AG04449 (cell line): Measurements from ENCODE around the gene C16orf92.
"Not testable (repeated sequence)": the region's sequence is repeated elsewhere in the genome, so short reads cannot be mapped to it uniquely, and the experiment has no call there.

Source experiments
- CTCF ChIA-PET: fragments of 350-600 bp; formaldehyde crosslinking; extraction: SDS; loops from one replicate; lab custom pipeline; 2021; ENCODE audit warnings: antibody characterized with exemption; lab: Yijun Ruan, JAX
- POLR2A ChIA-PET: fragments of 400-600, 350-600 bp; formaldehyde crosslinking; extraction: SDS; loops from one replicate; lab custom pipeline; 2020; ENCODE audit warnings: antibody characterized with exemption, inconsistent platforms; lab: Yijun Ruan, JAX
- DNase-seq: peaks from one replicate; pipeline ENCODE4 v3.0.0-alpha.2; 2010; ENCODE audit warnings: low read depth, low spot score
- H3K4me3 ChIP-seq: 2 replicates; pipeline ENCODE4 v1.5.1; 2011; ENCODE audit warnings: low read depth, mild to moderate bottlenecking, control low read depth, low read length
- CTCF ChIP-seq: IDR thresholded peaks from one replicate; pipeline ENCODE4 v1.5.1; 2011; ENCODE audit warnings: mild to moderate bottlenecking, moderate library complexity, low read length, control low read depth, inconsistent platforms; ENCODE audit not compliant: insufficient read depth; ENCODE audit errors: missing control alignments

Gene C16orf92

GRCh38 chr16:30031477-30031918 is 8.5 kb downstream of the C16orf92 start:
- DNase-seq, result no peak
- H3K4me3 ChIP-seq, result no peak overlapping the region
- POLR2A ChIA-PET, result no interaction called here
- no peak for TF ChIP-seq CTCF
- CTCF ChIA-PET, result interaction anchor here (0.7 to 4.2 kb wide), 38 partner anchors 8 to 381 kb away, joined by 3 to 41 read pairs (median 6); partner anchors contain the start of genes ASPHD1, C16orf92, HIRIP3 and KIF22

- CTCF ChIA-PET, result interaction anchor here (0.7 to 4.2 kb wide), 43 partner anchors 7 to 380 kb away, joined by 3 to 41 read pairs (median 5); partner anchors contain the start of genes ASPHD1, C16orf92, HIRIP3 and KIF22
- POLR2A ChIA-PET, result no interaction called here
- no peak overlapping the region for H3K4me3 ChIP-seq
- peak; percentile 77 for TF ChIP-seq CTCF
- no peak for DNase-seq
Observed at GRCh38 chr16:30032083-30032819, 9.3 kb downstream of the C16orf92 start.

- no peak for TF ChIP-seq CTCF
- POLR2A ChIA-PET, result no interaction called here
- DNase-seq, result no peak
- H3K4me3 ChIP-seq, result no peak overlapping the region
- CTCF ChIA-PET, result interaction anchor here (1.0 to 4.2 kb wide), 18 partner anchors 8 to 349 kb away, joined by 3 to 41 read pairs (median 8); partner anchors contain the start of genes ASPHD1, C16orf92, MVP and PRRT2
Observed at GRCh38 chr16:30033270-30033669, 10.3 kb downstream of the C16orf92 start.

- ChIA-PET POLR2A (no interaction called here), CTCF (interaction anchor here (0.6 to 2.6 kb wide), 7 partner anchors 8 to 52 kb away, joined by 3 to 10 read pairs (median 4); partner anchors contain the start of genes TBX6 and TLCD3B)
- DNase-seq, result no peak
- TF ChIP-seq CTCF, result no peak
- no peak overlapping the region for H3K4me3 ChIP-seq
Observed at GRCh38 chr16:30040221-30040620, 17.2 kb downstream of the C16orf92 start.

GRCh38 chr16:30040690-30041089 is 17.7 kb downstream of the C16orf92 start:
- POLR2A ChIA-PET, H3K4me3 ChIP-seq, DNase-seq: not testable (repeated sequence)
- CTCF ChIA-PET, result interaction anchor here (0.6 to 4.6 kb wide), 8 partner anchors 9 to 602 kb away, joined by 3 to 38 read pairs (median 3); partner anchors contain the start of genes TBX6 and TLCD3B

GRCh38 chr16:30041841-30042240 is 18.8 kb downstream of the C16orf92 start:
- POLR2A ChIA-PET, result no interaction called here

More at GRCh38 chr16:30041841-30042240, 18.8 kb downstream of the C16orf92 start:
- CTCF ChIA-PET, result interaction anchor here (0.9 to 4.6 kb wide), 9 partner anchors 9 to 368 kb away, joined by 3 to 38 read pairs (median 6); partner anchors contain the start of genes TBX6 and TLCD3B
- no peak for TF ChIP-seq CTCF
- H3K4me3 ChIP-seq, result no peak overlapping the region
- DNase-seq, result no peak
